CD4-positive, alpha-beta T cell (primary cell): Measurements from ENCODE around the gene SRRD. TPM values are rescaled to one million over a fixed set of nuclear protein-coding genes. Genes with fewer than 3 reads are reported as not detected.

Experiments used
- ATAC-seq: fragments of 200-7000 bp; cut with Tn5 transposase; one replicate; pipeline ENCODE4 v1.10.0; 2022; ENCODE audit warnings: mild to moderate bottlenecking; ENCODE audit not compliant: poor library complexity
- CTCF ChIA-PET: fragments of 350-600 bp; sonication (Branson Sonifier 250); formaldehyde crosslinking; loops from one replicate; lab custom pipeline; 2021; ENCODE audit warnings: antibody characterized with exemption, inconsistent platforms; lab: Charles Lee
- POLR2A ChIA-PET: fragments of 350-600 bp; sonication (Branson Sonifier 250); formaldehyde crosslinking; loops from one replicate; lab custom pipeline; 2021; ENCODE audit warnings: antibody characterized with exemption, inconsistent platforms; lab: Charles Lee
- DNase-seq, 14 experiments: peaks; one replicate each; pipeline ENCODE4 v3.0.0-alpha.2; 2013 to 2020; ENCODE audit warnings: mixed read lengths in 2 of 14
- H3K27ac ChIP-seq, 2 donors: one replicate each; pipeline versions ENCODE4 v1.5.1 to v1.7.0; 2013; ENCODE audit warnings: low read length in 2 of 2, low read depth in 1 of 2, mild to moderate bottlenecking in 1 of 2
- H3K27me3 ChIP-seq, 2 experiments: 1 replicate in 1 of 2; 2 replicates in 1 of 2; pipeline versions ENCODE4 v1.6.1 to v1.7.0; 2013; ENCODE audit warnings: low read length in 2 of 2, control low read depth in 1 of 2, mild to moderate bottlenecking in 1 of 2, moderate library complexity in 1 of 2; ENCODE audit not compliant: insufficient read depth in 2 of 2, control insufficient read depth in 1 of 2
- H3K36me3 ChIP-seq: one replicate; pipeline ENCODE4 v1.6.1; 2013; ENCODE audit warnings: low read length, control low read depth; ENCODE audit not compliant: insufficient read depth
- H3K4me1 ChIP-seq: one replicate; pipeline ENCODE4 v1.6.1; 2013; ENCODE audit warnings: low read length, control low read depth; ENCODE audit not compliant: insufficient read depth
- H3K4me3 ChIP-seq: one replicate; pipeline ENCODE4 v1.5.1; 2013; ENCODE audit warnings: mild to moderate bottlenecking, low read length, moderate library complexity
- H3K9me3 ChIP-seq, 2 experiments: 1 replicate in 1 of 2; 2 replicates in 1 of 2; pipeline versions ENCODE4 v1.6.1 to v1.7.0; 2013; ENCODE audit warnings: low read length in 2 of 2, mild to moderate bottlenecking in 2 of 2, control low read depth in 1 of 2, moderate library complexity in 1 of 2; ENCODE audit not compliant: control insufficient read depth in 1 of 2, insufficient read depth in 1 of 2
- H3K27ac Mint-ChIP-seq: one replicate; pipeline ENCODE4 v1.8.0; 2020; ENCODE audit warnings: mixed read lengths
- H3K27me3 Mint-ChIP-seq: one replicate; pipeline ENCODE4 v1.8.0; 2021; ENCODE audit warnings: mixed read lengths
- H3K36me3 Mint-ChIP-seq: one replicate; pipeline ENCODE4 v1.8.0; 2021; ENCODE audit warnings: low read depth, mixed read lengths
- H3K4me1 Mint-ChIP-seq: one replicate; pipeline ENCODE4 v1.8.0; 2021; ENCODE audit warnings: low read depth, mixed read lengths
- H3K4me3 Mint-ChIP-seq: one replicate; pipeline ENCODE4 v1.8.0; 2020; ENCODE audit warnings: mild to moderate bottlenecking, mixed read lengths
- H3K9me3 Mint-ChIP-seq: one replicate; pipeline ENCODE4 v1.8.0; 2020; ENCODE audit warnings: mixed read lengths
- CTCF ChIP-seq: fragments of 200-600 bp; IDR thresholded peaks from one replicate; pipeline ENCODE4 v1.8.0; 2022; ENCODE audit warnings: antibody characterized with exemption, mild to moderate bottlenecking
- intact Hi-C, 2 experiments: fragments of 100-400 bp; cut with DNase I in 1 of 2; cut with micrococcal nuclease in 1 of 2; formaldehyde crosslinking; loops; one replicate each; pipeline versions ENCODE4 v1.15.1 to v1.9.0; 2023 to 2025; cut with DNase I, micrococcal nuclease
- total RNA-seq, 174 experiments: library from RNA in 2 of 174; stranded (reverse) in 2 of 174; gene quantifications; one replicate each; pipeline ENCODE4 v1.2.3 and lab custom pipeline; 2021 to 2026

The SRRD gene
- total RNA-seq, 2 experiments from 2014 or later, result 25.8 to 27.2 TPM

GRCh38 chr22:26483043-26483438, 636 bp upstream of the SRRD start:
- peaks cover 46% of the 10 kb centered on the region for H3K36me3 Mint-ChIP-seq
- ATAC-seq (no peak), DNase-seq (no peak)
- Histone ChIP-seq H3K4me1 (peaks cover 59% of the 10 kb centered on the region), H3K36me3 (peaks cover 9% of the 10 kb centered on the region), H3K4me3 (peak overlapping the region; percentile 76), H3K27ac (peak overlapping the region; percentile 86 to 92), H3K9me3 (no peaks in the 10 kb centered on the region), H3K27me3 (no peaks in the 10 kb centered on the region)
- no peak for TF ChIP-seq CTCF
- peak overlapping the region; percentile 97 for H3K4me3 Mint-ChIP-seq
- CTCF ChIA-PET, result interaction anchor here (0.9 to 1.2 kb wide), 2 partner anchors 29 to 191 kb away, joined by 3 to 5 read pairs; partner anchors contain the start of gene TFIP11
- intact Hi-C loops, result loop anchor here (1.0 to 5.0 kb wide), 6 partner anchors 29 to 1434 kb away; partner anchors contain the start of genes TPST2 (in 2 of the 2), ASPHD2 (in 1 of the 2), PITPNB (in 1 of the 2) and TFIP11 (in 1 of the 2)
- POLR2A ChIA-PET, result interaction anchor here (0.8 to 4.1 kb wide), 24 partner anchors 12 to 1436 kb away, joined by 3 to 71 read pairs (median 5); partner anchors contain the start of genes ASPHD2, MIAT, PITPNB and TFIP11
- H3K27me3 Mint-ChIP-seq, result no peaks in the 10 kb centered on the region
- H3K9me3 Mint-ChIP-seq, result no peaks in the 10 kb centered on the region
- peaks cover 75% of the 10 kb centered on the region for H3K4me1 Mint-ChIP-seq
- peak overlapping the region; percentile 94 for H3K27ac Mint-ChIP-seq

- Mint-ChIP-seq H3K4me1 (peaks cover 67% of the 10 kb centered on the region), H3K27me3 (no peaks in the 10 kb centered on the region), H3K4me3 (peak overlapping the region; percentile 97), H3K27ac (peak overlapping the region; percentile 94), H3K36me3 (peaks cover 51% of the 10 kb centered on the region), H3K9me3 (no peaks in the 10 kb centered on the region)
- TF ChIP-seq CTCF, result no peak
- DNase-seq, result peak in 4 of 14 experiments; percentile 15 to 69 (median 50)
- Histone ChIP-seq H3K27ac (peak overlapping the region; percentile 84 to 86), H3K4me1 (peaks cover 51% of the 10 kb centered on the region), H3K4me3 (peak overlapping the region; percentile 76), H3K36me3 (peaks cover 22% of the 10 kb centered on the region), H3K27me3 (no peaks in the 10 kb centered on the region), H3K9me3 (no peaks in the 10 kb centered on the region)
- peak; percentile 14 for ATAC-seq
- intact Hi-C loops, result loop anchor here in 1 of 2 experiments (5.0 kb wide), 1 partner anchor 1433 kb away; the partner anchor contains the start of gene PITPNB
- ChIA-PET CTCF (interaction anchor here (0.6 to 1.2 kb wide), 3 partner anchors 19 to 28 kb away, joined by 3 to 5 read pairs (median 3); partner anchors contain the start of gene TFIP11), POLR2A (interaction anchor here (1.0 to 4.1 kb wide), 16 partner anchors 11 to 1435 kb away, joined by 3 to 71 read pairs (median 8); partner anchors contain the start of genes ASPHD2, MIAT, PITPNB and TFIP11)
These were observed 656 bp downstream of the SRRD start for GRCh38 chr22:26484360-26484706.

GRCh38 chr22:26485013-26485412, 1.3 kb downstream of the SRRD start:
- Histone ChIP-seq H3K4me3 (no peak overlapping the region), H3K36me3 (peaks cover 29% of the 10 kb centered on the region), H3K27ac (peak overlapping the region in 1 of 2 donors; percentile 84), H3K27me3 (no peaks in the 10 kb centered on the region), H3K9me3 (no peaks in the 10 kb centered on the region), H3K4me1 (peaks cover 45% of the 10 kb centered on the region)
- Mint-ChIP-seq H3K4me3 (peak overlapping the region; percentile 77), H3K27me3 (no peaks in the 10 kb centered on the region), H3K4me1 (peaks cover 60% of the 10 kb centered on the region), H3K36me3 (peaks cover 51% of the 10 kb centered on the region), H3K9me3 (no peaks in the 10 kb centered on the region), H3K27ac (peak overlapping the region; percentile 94)
- intact Hi-C loops, result no loop called here
- no peak for ATAC-seq
- no peak for DNase-seq
- TF ChIP-seq CTCF, result no peak
- CTCF ChIA-PET, result interaction anchor here (0.9 kb wide), 1 partner anchor 24 kb away, joined by 3 read pairs; no protein-coding TSS in a partner anchor
- POLR2A ChIA-PET, result interaction anchor here (0.6 to 4.1 kb wide), 10 partner anchors 10 to 188 kb away, joined by 3 to 71 read pairs (median 20); partner anchors contain the start of genes ASPHD2 and TFIP11
